ENCODE results near the gene ARHGAP26. TPM values are rescaled to one million over a fixed set of nuclear protein-coding genes. Genes with fewer than 3 reads are reported as not detected.

The ARHGAP26 gene
- total RNA-seq, 1 experiment from 2014 or later = 79.8 TPM

DNA sequence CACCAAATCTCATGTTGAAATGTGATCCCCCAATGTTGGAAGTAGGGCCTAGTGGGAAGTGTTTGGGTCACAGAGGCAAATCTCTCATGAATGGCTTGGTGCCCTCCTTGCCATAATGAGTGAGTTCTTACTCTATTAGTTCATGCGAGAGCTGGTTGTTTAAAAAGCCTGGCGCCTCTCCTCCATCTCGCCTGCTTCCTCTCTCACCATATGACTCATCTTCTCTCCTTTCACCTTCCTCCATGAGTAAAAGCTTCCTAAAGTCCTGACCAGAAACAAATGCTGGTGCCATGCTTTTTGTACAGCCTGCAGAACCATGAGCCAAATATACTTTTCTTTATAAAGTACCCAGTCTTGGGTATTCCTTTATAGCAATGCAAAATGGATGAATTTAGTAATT lies 20.9 kb upstream of the ARHGAP26 start:
- no peaks in the 10 kb centered on the region for H3K4me1 ChIP-seq
- no peaks in the 10 kb centered on the region for H3K36me3 ChIP-seq (ENCODE audit: control insufficient read depth, insufficient read depth, low read length)
- CTCF ChIA-PET = interaction anchor here (0.8 to 2.5 kb wide), 6 partner anchors 20 to 139 kb away, joined by 3 to 25 read pairs (median 13); no protein-coding TSS in a partner anchor
- no peaks in the 10 kb centered on the region for H3K36me3 Mint-ChIP-seq (ENCODE audit: insufficient read depth, unreplicated experiment)
- POLR2A ChIA-PET = no interaction called here
- H3K27me3 ChIP-seq (replicated peaks; ENCODE audit: control insufficient read depth, insufficient read depth, low read length) = no peaks in the 10 kb centered on the region
- no peaks in the 10 kb centered on the region for H3K27me3 Mint-ChIP-seq (ENCODE audit: insufficient read depth, unreplicated experiment)
- H3K4me3 Mint-ChIP-seq (ENCODE audit: unreplicated experiment) = no peak overlapping the region
- TF ChIP-seq, protein P1, sequence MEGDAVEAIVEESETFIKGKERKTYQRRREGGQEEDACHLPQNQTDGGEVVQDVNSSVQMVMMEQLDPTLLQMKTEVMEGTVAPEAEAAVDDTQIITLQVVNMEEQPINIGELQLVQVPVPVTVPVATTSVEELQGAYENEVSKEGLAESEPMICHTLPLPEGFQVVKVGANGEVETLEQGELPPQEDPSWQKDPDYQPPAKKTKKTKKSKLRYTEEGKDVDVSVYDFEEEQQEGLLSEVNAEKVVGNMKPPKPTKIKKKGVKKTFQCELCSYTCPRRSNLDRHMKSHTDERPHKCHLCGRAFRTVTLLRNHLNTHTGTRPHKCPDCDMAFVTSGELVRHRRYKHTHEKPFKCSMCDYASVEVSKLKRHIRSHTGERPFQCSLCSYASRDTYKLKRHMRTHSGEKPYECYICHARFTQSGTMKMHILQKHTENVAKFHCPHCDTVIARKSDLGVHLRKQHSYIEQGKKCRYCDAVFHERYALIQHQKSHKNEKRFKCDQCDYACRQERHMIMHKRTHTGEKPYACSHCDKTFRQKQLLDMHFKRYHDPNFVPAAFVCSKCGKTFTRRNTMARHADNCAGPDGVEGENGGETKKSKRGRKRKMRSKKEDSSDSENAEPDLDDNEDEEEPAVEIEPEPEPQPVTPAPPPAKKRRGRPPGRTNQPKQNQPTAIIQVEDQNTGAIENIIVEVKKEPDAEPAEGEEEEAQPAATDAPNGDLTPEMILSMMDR (IDR thresholded peaks at IDR 0.05; ENCODE audit: insufficient read depth in 1 of 2, low read depth in 1 of 2, low read length in 1 of 2, severe bottlenecking in 1 of 2, unreplicated experiment in 1 of 2) = no peak
- no peaks in the 10 kb centered on the region for H3K9me3 ChIP-seq
- BruUV-seq (replicated peaks) = no TSS peak
- no peak overlapping the region for H3K4me3 ChIP-seq (ENCODE audit: low read depth, low read length)
- intact Hi-C loops (cut with micrococcal nuclease; ENCODE audit: unreplicated experiment) = no loop called here
- H3K27ac Mint-ChIP-seq (ENCODE audit: unreplicated experiment) = no peak overlapping the region
- no peak for DNase-seq
- peaks cover 8% of the 10 kb centered on the region for H3K4me1 Mint-ChIP-seq (ENCODE audit: low read depth, unreplicated experiment)
- H3K9me3 Mint-ChIP-seq (ENCODE audit: unreplicated experiment) = no peaks in the 10 kb centered on the region

DNA sequence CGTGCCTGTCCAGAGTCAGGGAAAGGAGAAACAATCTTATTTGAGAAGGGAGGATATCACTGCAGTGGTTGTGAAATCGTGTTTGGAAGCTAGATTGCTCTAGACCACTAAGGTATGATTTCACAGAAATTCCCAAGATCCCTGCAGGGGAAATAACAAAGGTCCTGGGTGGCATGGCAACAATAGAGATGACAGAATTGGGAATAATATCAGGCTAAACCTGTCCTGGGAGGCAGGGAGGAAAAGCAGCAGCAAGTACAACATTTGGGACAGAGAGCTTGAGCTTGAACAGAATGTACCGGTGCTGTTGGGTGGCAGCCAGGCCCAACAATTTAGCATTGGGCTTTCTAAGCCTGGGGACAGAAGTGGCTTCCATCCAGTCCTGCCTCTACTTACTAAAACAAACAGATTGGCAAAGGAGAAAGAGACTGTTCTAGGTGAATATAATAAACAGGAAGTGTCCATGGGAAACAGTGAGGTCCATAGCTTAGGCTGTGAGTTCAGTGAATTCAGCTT lies 17.0 kb upstream of the ARHGAP26 start:
- TF ChIP-seq, protein P1 (IDR thresholded peaks at IDR 0.05; ENCODE audit: insufficient read depth in 1 of 2, low read depth in 1 of 2, low read length in 1 of 2, severe bottlenecking in 1 of 2, unreplicated experiment in 1 of 2) = no peak
- H3K36me3 ChIP-seq (ENCODE audit: control insufficient read depth, insufficient read depth, low read length) = no peaks in the 10 kb centered on the region
- no peaks in the 10 kb centered on the region for H3K27me3 Mint-ChIP-seq (ENCODE audit: insufficient read depth, unreplicated experiment)
- no peak for DNase-seq
- BruUV-seq (replicated peaks) = no TSS peak
- CTCF ChIA-PET = interaction anchor here (0.8 to 1.7 kb wide), 8 partner anchors 17 to 135 kb away, joined by 3 to 9 read pairs (median 5); partner anchors contain the start of gene ARHGAP26
- POLR2A ChIA-PET = interaction anchor here (1.0 kb wide), 1 partner anchor 17 kb away, joined by 3 read pairs; the partner anchor contains the start of gene ARHGAP26
- H3K36me3 Mint-ChIP-seq (ENCODE audit: insufficient read depth, unreplicated experiment) = no peaks in the 10 kb centered on the region
- H3K4me1 ChIP-seq = no peaks in the 10 kb centered on the region
- intact Hi-C loops (cut with micrococcal nuclease; ENCODE audit: unreplicated experiment) = no loop called here
- H3K27ac Mint-ChIP-seq (ENCODE audit: unreplicated experiment) = no peak overlapping the region
- H3K4me1 Mint-ChIP-seq (ENCODE audit: low read depth, unreplicated experiment) = peaks cover 8% of the 10 kb centered on the region
- no peaks in the 10 kb centered on the region for H3K27me3 ChIP-seq (replicated peaks; ENCODE audit: control insufficient read depth, insufficient read depth, low read length)
- no peak overlapping the region for H3K4me3 Mint-ChIP-seq (ENCODE audit: unreplicated experiment)
- H3K4me3 ChIP-seq (ENCODE audit: low read depth, low read length) = no peak overlapping the region
- no peaks in the 10 kb centered on the region for H3K9me3 ChIP-seq
- no peaks in the 10 kb centered on the region for H3K9me3 Mint-ChIP-seq (ENCODE audit: unreplicated experiment)

DNA sequence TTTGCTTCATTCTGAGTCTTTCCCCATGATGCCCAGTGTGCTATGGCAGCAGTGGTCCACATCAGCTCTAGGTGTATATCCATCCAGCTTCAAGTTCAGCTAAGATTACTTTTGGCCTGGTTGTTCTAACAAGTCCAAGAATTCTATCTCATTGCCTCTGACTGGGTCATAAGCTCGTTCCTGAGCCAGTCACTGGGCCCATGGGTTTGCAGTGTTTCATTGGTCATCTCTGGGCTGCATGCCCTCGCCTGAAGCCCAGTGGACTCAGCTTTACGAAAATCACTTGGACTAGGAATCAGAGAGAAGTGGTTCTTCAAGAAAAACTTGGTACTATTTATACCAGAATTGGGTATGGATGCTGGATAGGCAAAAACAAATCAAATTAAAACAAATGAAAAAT lies 16.1 kb upstream of the ARHGAP26 start:
- no TSS peak for BruUV-seq (replicated peaks)
- H3K9me3 Mint-ChIP-seq (ENCODE audit: unreplicated experiment) = no peaks in the 10 kb centered on the region

More for the DNA sequence above, 16.1 kb upstream of the ARHGAP26 start:
- ChIA-PET POLR2A (no interaction called here), CTCF (interaction anchor here (0.8 to 1.7 kb wide), 5 partner anchors 16 to 135 kb away, joined by 3 to 9 read pairs (median 7); partner anchors contain the start of gene ARHGAP26)
- H3K4me1 ChIP-seq = no peaks in the 10 kb centered on the region
- no peaks in the 10 kb centered on the region for H3K27me3 ChIP-seq (replicated peaks; ENCODE audit: control insufficient read depth, insufficient read depth, low read length)
- no peak overlapping the region for H3K4me3 Mint-ChIP-seq (ENCODE audit: unreplicated experiment)
- TF ChIP-seq, protein P1 (IDR thresholded peaks at IDR 0.05; ENCODE audit: insufficient read depth in 1 of 2, low read depth in 1 of 2, low read length in 1 of 2, severe bottlenecking in 1 of 2, unreplicated experiment in 1 of 2) = no peak
- no peaks in the 10 kb centered on the region for H3K9me3 ChIP-seq
- no peak overlapping the region for H3K27ac Mint-ChIP-seq (ENCODE audit: unreplicated experiment)
- DNase-seq = no peak
- H3K36me3 Mint-ChIP-seq (ENCODE audit: insufficient read depth, unreplicated experiment) = no peaks in the 10 kb centered on the region
- no peak overlapping the region for H3K4me3 ChIP-seq (ENCODE audit: low read depth, low read length)
- no peaks in the 10 kb centered on the region for H3K36me3 ChIP-seq (ENCODE audit: control insufficient read depth, insufficient read depth, low read length)
- H3K4me1 Mint-ChIP-seq (ENCODE audit: low read depth, unreplicated experiment) = peaks cover 8% of the 10 kb centered on the region
- intact Hi-C loops (cut with micrococcal nuclease; ENCODE audit: unreplicated experiment) = no loop called here
- no peaks in the 10 kb centered on the region for H3K27me3 Mint-ChIP-seq (ENCODE audit: insufficient read depth, unreplicated experiment)
